ENCODE data around the gene CSPG5. TPM values are rescaled to one million over a fixed set of nuclear protein-coding genes. Genes with fewer than 3 reads are reported as not detected.

The CSPG5 gene
- total RNA-seq, 2 experiments from 2014 or later: 0.78 to 0.97 TPM

DNA sequence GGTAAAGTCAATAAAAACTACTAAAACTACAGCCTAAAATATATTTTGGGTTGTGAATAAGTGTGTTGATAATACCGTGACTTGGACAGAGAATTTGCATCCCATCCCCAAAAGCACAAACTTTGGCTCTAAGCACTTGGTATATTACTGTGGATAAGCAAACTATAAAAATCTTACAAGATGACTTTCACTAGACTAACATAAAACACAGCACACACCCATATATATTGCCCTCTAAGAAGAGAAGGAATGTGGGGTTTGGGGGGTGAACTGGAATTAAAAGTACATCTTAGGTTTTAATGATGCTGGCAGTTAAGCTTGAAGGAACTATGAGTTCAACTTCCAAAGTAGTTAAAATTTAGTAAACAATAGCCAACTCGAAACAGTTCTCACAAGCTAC is 28.7 kb upstream of the CSPG5 start:
- intact Hi-C loops (cut with DNase I, micrococcal nuclease): no loop called here
- Mint-ChIP-seq H3K27me3 (no peaks in the 10 kb centered on the region), H3K36me3 (ENCODE audit: low read depth) (peaks cover 53% of the 10 kb centered on the region), H3K27ac (no peak overlapping the region), H3K4me3 (no peak overlapping the region), H3K4me1 (no peaks in the 10 kb centered on the region), H3K9me3 (ENCODE audit: low read depth) (no peaks in the 10 kb centered on the region)
- no peak for DNase-seq
- ChIA-PET CTCF (interaction anchor here (0.6 to 1.0 kb wide), 4 partner anchors 82 to 899 kb away, joined by 3 read pairs; no protein-coding TSS in a partner anchor), POLR2A (no interaction called here)
- ATAC-seq: no peak

DNA sequence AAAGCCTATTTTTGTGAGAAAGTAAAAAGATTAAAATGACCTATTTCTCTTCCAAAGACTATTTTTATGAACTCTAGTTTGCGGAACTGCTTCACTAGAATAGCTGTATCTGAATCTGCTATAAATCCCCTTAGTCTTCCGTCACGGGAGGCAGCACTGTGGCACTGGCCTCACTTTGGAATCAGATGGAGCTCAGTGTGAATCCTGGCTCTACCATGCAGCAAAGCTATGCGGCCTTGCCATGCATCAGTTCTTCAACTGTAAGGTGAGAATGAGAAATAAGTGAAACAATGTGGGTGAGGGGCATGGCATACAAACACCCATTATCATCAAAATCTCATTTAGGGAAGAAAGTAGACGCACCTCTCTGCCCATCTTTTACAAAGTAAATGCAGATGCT is 27.5 kb upstream of the CSPG5 start:
- POLR2A ChIA-PET: no interaction called here

DNA sequence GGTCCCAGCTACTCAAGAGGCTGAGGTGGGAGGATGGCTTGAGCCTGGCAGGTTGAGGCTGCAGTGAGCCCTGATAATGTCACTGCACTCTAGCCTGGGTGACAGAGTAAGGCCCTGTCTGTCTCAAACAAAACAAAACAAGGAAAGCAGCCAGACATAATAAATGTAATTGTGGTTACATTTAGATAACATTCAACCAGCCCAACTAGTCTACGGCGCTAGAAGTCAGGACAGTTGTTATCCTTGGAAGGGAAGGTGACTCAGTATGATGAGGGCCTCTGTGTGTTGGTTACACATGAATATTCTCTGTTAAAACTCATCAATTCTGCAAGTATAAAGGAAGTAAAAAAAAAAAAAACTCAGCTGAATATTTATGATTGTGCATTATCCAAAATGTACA is 27.0 kb upstream of the CSPG5 start:
- no peak overlapping the region for H3K27ac Mint-ChIP-seq
- H3K9me3 Mint-ChIP-seq (ENCODE audit: low read depth): no peaks in the 10 kb centered on the region
- H3K4me1 Mint-ChIP-seq: no peaks in the 10 kb centered on the region
- ChIA-PET POLR2A (no interaction called here), CTCF (no interaction called here)
- H3K27me3 Mint-ChIP-seq: no peaks in the 10 kb centered on the region
- no peak overlapping the region for H3K4me3 Mint-ChIP-seq
- H3K36me3 Mint-ChIP-seq (ENCODE audit: low read depth): peaks cover 43% of the 10 kb centered on the region
- ATAC-seq (no peak), DNase-seq (no peak)
- intact Hi-C loops (cut with DNase I, micrococcal nuclease): no loop called here

More for the DNA sequence above, 27.5 kb upstream of the CSPG5 start:
- intact Hi-C loops (cut with DNase I, micrococcal nuclease): no loop called here
- Mint-ChIP-seq H3K4me3 (no peak overlapping the region), H3K4me1 (no peaks in the 10 kb centered on the region), H3K36me3 (ENCODE audit: low read depth) (peaks cover 48% of the 10 kb centered on the region), H3K27me3 (no peaks in the 10 kb centered on the region), H3K27ac (no peak overlapping the region), H3K9me3 (ENCODE audit: low read depth) (no peaks in the 10 kb centered on the region)
- DNase-seq (no peak), ATAC-seq (no peak)
- CTCF ChIA-PET: no interaction called here

DNA sequence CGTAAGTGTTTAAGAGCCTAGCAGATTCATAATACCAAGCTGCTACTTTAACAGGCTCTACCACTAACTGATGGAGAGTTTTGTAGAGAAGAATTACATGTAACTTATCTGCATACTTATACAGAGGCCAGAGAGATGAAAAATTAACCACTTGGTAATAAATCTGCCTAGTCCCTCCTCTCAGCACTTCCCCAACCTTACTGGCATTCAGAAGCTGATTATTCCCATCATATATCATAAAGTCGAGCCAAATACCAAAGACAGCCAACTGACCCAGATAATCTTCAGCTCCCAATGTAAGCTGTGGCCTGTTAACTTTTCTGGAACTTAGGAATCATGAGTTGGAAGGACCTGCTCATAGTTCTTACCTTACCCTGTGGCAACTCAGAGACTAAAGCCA is 25.5 kb upstream of the CSPG5 start:
- intact Hi-C loops (cut with DNase I, micrococcal nuclease): no loop called here
- no peaks in the 10 kb centered on the region for H3K27me3 Mint-ChIP-seq
- CTCF ChIA-PET: interaction anchor here (0.5 to 1.1 kb wide), 2 partner anchors 82 to 208 kb away, joined by 3 read pairs; no protein-coding TSS in a partner anchor
- H3K4me3 Mint-ChIP-seq: no peak overlapping the region
- no peak for ATAC-seq
- POLR2A ChIA-PET: no interaction called here
- no peaks in the 10 kb centered on the region for H3K4me1 Mint-ChIP-seq
- H3K27ac Mint-ChIP-seq: no peak overlapping the region
- DNase-seq: no peak
- no peaks in the 10 kb centered on the region for H3K9me3 Mint-ChIP-seq (ENCODE audit: low read depth)
- peaks cover 31% of the 10 kb centered on the region for H3K36me3 Mint-ChIP-seq (ENCODE audit: low read depth)

DNA sequence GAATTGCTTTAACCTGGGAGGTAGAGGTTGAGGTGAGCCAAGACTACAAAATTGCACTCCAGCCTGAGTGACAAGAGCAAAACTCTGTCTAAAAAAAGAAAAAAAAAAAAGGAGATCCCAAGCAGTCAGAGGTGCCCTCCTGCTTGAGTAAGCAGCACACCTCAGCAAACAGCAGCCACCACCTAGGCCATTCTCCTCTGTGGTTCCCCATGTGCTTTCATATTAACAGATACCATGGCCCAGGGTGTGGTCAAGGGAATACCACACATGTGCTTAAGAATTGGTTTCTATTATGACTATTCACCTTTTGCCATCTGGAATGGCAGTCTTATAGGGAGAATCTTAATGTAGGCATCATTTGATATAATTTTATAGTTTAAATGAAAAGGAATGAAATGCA is 24.7 kb upstream of the CSPG5 start:
- no peak overlapping the region for H3K4me3 Mint-ChIP-seq
- no peaks in the 10 kb centered on the region for H3K27me3 Mint-ChIP-seq
- intact Hi-C loops (cut with DNase I, micrococcal nuclease): no loop called here
- H3K27ac Mint-ChIP-seq: no peak overlapping the region
- peaks cover 30% of the 10 kb centered on the region for H3K36me3 Mint-ChIP-seq (ENCODE audit: low read depth)
- no peaks in the 10 kb centered on the region for H3K9me3 Mint-ChIP-seq (ENCODE audit: low read depth)
- ChIA-PET POLR2A (no interaction called here), CTCF (no interaction called here)
- no peak for ATAC-seq
- DNase-seq: no peak
- H3K4me1 Mint-ChIP-seq: no peaks in the 10 kb centered on the region

DNA sequence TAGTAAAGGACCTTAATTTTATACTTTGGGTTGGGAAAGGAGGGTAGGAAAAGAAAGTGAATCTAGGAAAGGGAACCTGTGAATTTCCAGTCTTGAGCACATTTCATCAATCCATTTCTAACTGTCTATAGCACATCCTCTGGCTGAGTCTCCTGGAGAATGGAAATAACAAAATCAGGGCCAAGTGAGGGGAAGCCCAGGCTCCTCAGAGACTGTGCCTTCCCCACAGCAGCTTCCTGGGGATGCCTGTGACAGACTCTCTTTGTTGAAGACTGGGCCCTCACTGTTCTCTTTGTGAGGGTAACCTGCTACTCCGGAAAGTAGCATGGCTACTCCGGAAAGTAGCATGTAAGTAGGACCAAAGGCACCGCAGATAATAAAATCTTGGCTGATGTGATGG is 22.6 kb upstream of the CSPG5 start:
- intact Hi-C loops (cut with DNase I, micrococcal nuclease): no loop called here
- no peaks in the 10 kb centered on the region for H3K9me3 Mint-ChIP-seq (ENCODE audit: low read depth)
- no peak overlapping the region for H3K27ac Mint-ChIP-seq
- H3K27me3 Mint-ChIP-seq: no peaks in the 10 kb centered on the region
- H3K4me3 Mint-ChIP-seq: no peak overlapping the region
- no peak for ATAC-seq
- ChIA-PET POLR2A (no interaction called here), CTCF (interaction anchor here (0.7 kb wide), 1 partner anchor 281 kb away, joined by 3 read pairs; no protein-coding TSS in a partner anchor)
- H3K36me3 Mint-ChIP-seq (ENCODE audit: low read depth): peaks cover 21% of the 10 kb centered on the region
- H3K4me1 Mint-ChIP-seq: no peaks in the 10 kb centered on the region
- no peak for DNase-seq

DNA sequence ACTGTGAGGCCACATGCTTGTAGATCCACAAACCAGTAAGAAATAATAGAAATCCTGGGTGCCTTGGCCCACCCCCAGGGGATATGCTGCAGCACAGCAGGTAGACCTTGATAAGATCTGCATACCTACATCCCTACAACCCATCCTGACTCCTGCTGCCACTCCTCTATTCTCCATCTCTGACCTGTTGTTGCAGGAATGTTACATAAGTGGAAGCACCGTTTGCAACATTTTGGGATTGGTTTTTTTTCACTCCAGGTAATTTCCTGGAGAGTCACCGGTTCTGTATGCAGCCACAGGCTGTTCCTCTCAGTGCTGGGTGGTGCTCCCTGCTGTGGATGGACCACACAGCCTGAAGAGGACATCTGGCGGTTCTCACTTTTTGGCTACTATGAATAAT is 16.1 kb upstream of the CSPG5 start:
- no peak for ATAC-seq
- DNase-seq: no peak
- ChIA-PET CTCF (no interaction called here), POLR2A (no interaction called here)
- Mint-ChIP-seq H3K4me1 (no peaks in the 10 kb centered on the region), H3K27me3 (no peaks in the 10 kb centered on the region), H3K9me3 (ENCODE audit: low read depth) (no peaks in the 10 kb centered on the region), H3K36me3 (ENCODE audit: low read depth) (peaks cover 22% of the 10 kb centered on the region), H3K4me3 (no peak overlapping the region), H3K27ac (no peak overlapping the region)
- intact Hi-C loops (cut with DNase I, micrococcal nuclease): no loop called here

DNA sequence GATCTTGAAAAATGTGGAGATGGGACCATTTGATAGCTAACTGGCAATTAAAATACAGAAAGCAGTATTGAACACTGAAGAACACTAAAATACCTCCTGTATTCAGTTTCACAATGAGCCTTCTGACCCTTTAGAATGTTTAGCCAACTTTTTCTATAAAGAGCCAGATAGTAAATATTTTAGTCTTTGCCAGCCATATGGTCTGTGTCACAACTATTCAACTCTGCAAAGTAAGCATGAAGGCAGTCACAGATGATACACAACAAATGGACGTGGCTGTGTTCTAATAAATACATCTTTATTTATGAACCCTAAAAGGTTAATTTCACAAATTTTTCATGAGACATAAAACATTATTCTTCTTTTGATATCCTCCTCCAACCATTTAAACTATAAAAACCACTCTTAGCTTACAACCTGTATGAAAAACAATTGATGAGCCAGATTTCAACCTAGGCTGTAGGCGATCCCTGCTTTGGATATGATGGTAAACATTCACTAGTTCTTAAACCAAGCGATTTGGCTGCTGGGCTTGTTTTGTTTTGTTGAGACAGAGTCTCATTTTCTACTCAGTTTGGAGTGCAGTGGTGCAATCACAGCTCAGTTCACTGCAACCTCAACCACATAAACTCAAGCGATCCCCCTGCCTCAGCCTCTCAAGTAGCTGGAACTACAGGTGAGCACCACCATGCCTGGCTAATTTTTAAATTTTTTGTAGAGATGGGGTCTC is 13.6 kb upstream of the CSPG5 start:
- H3K4me1 Mint-ChIP-seq: no peaks in the 10 kb centered on the region
- intact Hi-C loops (cut with DNase I, micrococcal nuclease): no loop called here
- ATAC-seq (no peak), DNase-seq (no peak)
- no peaks in the 10 kb centered on the region for H3K9me3 Mint-ChIP-seq (ENCODE audit: low read depth)
- no peaks in the 10 kb centered on the region for H3K27me3 Mint-ChIP-seq
- POLR2A ChIA-PET: interaction anchor here (0.6 to 0.7 kb wide), 2 partner anchors 67 to 1273 kb away, joined by 4 to 8 read pairs; no protein-coding TSS in a partner anchor
- peaks cover 30% of the 10 kb centered on the region for H3K36me3 Mint-ChIP-seq (ENCODE audit: low read depth)
- CTCF ChIA-PET: interaction anchor here (1.3 kb wide), 1 partner anchor 9 kb away, joined by 4 read pairs; no protein-coding TSS in a partner anchor
- no peak overlapping the region for H3K27ac Mint-ChIP-seq
- H3K4me3 Mint-ChIP-seq: no peak overlapping the region

DNA sequence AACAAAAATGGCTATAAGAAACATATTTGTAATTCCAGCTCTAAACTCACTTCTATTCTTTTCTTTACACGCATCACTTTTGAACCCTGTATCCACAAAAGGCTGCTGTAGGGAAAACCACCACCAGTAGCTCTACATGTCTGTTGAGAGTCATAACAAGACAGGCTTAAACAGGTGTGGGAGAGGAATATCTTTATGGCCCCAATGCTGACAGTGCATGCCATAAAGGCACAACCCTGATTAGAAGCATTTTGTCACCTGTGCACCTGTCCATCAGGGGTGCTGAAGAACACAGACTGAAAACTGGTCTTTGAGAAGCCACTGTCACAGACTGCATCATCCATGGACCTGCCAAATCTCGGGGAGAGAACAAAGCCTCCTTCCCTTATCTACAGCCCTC is 11.6 kb upstream of the CSPG5 start:
- ATAC-seq (no peak), DNase-seq (no peak)
- ChIA-PET CTCF (interaction anchor here (1.1 kb wide), 1 partner anchor 64 kb away, joined by 3 read pairs; no protein-coding TSS in a partner anchor), POLR2A (interaction anchor here (0.6 kb wide), 1 partner anchor 38 kb away, joined by 12 read pairs; no protein-coding TSS in a partner anchor)
- H3K27ac Mint-ChIP-seq: no peak overlapping the region
- no peak overlapping the region for H3K4me3 Mint-ChIP-seq
- H3K4me1 Mint-ChIP-seq: no peaks in the 10 kb centered on the region
- peaks cover 36% of the 10 kb centered on the region for H3K36me3 Mint-ChIP-seq (ENCODE audit: low read depth)
- H3K9me3 Mint-ChIP-seq (ENCODE audit: low read depth): no peaks in the 10 kb centered on the region
- intact Hi-C loops (cut with DNase I, micrococcal nuclease): no loop called here
- H3K27me3 Mint-ChIP-seq: no peaks in the 10 kb centered on the region

DNA sequence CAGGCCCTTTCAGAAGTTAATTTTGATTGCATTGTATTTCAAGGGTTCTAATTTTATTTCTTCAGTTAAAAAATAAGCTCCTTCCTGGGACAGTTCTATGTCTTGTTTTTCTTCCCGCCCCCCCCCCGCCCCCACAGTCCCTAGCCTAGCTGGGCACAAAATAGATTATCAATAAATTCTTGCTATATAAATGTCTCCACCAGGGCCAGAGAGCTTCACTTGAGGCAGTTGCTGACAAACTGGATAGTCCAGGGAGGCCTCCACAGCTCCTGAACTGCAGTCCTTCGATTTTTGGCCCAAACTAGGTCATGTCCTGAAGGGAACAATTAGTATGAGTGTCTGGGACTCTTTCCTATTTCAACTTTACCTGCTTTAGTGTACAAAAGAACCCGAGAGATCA is 9.9 kb upstream of the CSPG5 start:
- DNase-seq (no peak), ATAC-seq (no peak)
- ChIA-PET POLR2A (no interaction called here), CTCF (interaction anchor here (0.8 to 1.7 kb wide), 4 partner anchors 10 to 88 kb away, joined by 3 to 5 read pairs (median 4); partner anchors contain the start of gene CSPG5)
- Mint-ChIP-seq H3K27ac (no peak overlapping the region), H3K36me3 (ENCODE audit: low read depth) (peaks cover 33% of the 10 kb centered on the region), H3K4me1 (no peaks in the 10 kb centered on the region), H3K27me3 (no peaks in the 10 kb centered on the region), H3K4me3 (no peak overlapping the region), H3K9me3 (ENCODE audit: low read depth) (no peaks in the 10 kb centered on the region)
- intact Hi-C loops (cut with DNase I, micrococcal nuclease): no loop called here

DNA sequence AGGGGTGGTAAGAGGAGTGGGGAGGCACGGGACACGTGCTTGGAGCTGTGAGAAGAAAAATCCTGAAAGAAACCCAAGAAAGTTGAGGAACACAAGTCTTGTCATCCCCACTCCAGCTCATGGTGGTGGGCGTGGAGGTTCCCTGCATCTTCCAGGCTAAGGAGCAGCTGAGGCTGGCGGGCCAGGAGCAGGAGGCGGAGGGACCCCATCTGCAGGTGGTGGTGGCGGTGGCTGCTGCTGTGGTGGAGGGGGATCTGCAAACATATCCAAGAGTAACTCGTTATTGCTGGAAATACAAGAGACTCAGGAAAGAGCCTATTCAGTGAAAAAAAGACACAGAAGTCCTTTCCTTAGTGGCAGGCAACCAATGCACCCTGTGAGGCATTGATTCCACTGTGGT is 9.4 kb upstream of the CSPG5 start:
- CTCF ChIA-PET: interaction anchor here (0.8 to 1.7 kb wide), 3 partner anchors 10 to 54 kb away, joined by 3 to 5 read pairs (median 4); partner anchors contain the start of gene CSPG5
- Mint-ChIP-seq H3K4me1 (no peaks in the 10 kb centered on the region), H3K27ac (no peak overlapping the region), H3K27me3 (no peaks in the 10 kb centered on the region), H3K4me3 (no peak overlapping the region), H3K36me3 (ENCODE audit: low read depth) (peaks cover 28% of the 10 kb centered on the region), H3K9me3 (ENCODE audit: low read depth) (no peaks in the 10 kb centered on the region)
- ATAC-seq (no peak), DNase-seq (no peak)
- intact Hi-C loops (cut with DNase I, micrococcal nuclease): no loop called here
- POLR2A ChIA-PET: no interaction called here

DNA sequence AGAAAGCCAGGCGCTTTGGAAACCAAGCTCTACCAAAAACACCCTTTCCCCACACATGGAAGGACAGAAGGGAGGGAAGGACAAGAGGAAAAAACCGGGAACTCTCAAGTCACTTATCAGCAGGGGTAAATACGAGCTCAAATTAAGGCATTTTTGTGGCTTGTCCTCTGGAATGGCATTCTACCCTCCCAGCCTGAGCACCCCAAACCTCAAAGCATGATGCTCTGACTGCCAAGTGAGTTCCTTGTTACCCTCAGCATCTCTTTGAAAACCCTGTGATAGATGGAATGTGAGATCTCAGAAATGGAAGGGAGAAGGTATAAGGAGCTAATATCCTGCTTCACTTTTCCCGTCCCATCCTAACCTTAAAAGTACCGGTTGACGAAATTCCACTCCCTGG is 8.1 kb upstream of the CSPG5 start:
- POLR2A ChIA-PET: no interaction called here
- CTCF ChIA-PET: no interaction called here
- no peak for DNase-seq
- Mint-ChIP-seq H3K27ac (no peak overlapping the region), H3K36me3 (ENCODE audit: low read depth) (peaks cover 28% of the 10 kb centered on the region), H3K4me3 (no peak overlapping the region), H3K9me3 (ENCODE audit: low read depth) (no peaks in the 10 kb centered on the region), H3K27me3 (no peaks in the 10 kb centered on the region), H3K4me1 (no peaks in the 10 kb centered on the region)
- ATAC-seq: no peak
- intact Hi-C loops (cut with DNase I, micrococcal nuclease): no loop called here

Data from activated CD4-positive, alpha-beta T cell treated with anti-CD3 and anti-CD28 coated beads for 36 hours (primary cell).